Measurements from ENCODE around the gene LDLRAD1. TPM values are rescaled to one million over a fixed set of nuclear protein-coding genes. Genes with fewer than 3 reads are reported as not detected.

LDLRAD1 gene
- total and polyA plus RNA-seq, 2 experiments from 2014 or later: not detected

DNA sequence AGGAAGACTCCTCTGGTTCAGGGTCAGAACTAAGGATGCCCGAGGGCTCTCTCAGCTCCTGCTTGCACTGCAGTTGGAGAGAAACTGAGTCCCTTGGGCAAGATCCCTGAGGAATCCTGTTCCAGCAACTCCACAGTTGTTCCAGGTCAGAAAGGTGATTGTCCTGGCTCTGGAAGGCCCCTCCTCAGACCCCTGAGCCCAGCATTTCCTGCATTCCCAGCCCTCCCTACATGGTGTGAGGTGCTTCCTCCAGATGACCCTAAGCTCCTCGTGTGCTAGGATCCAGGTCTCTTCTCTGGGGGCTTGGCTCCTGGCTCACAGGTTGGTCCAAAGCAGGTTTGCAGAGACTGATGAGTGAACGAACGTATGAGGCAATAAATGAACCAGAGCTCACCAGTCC lies 11.5 kb downstream of the LDLRAD1 start:
- Mint-ChIP-seq H3K36me3 (ENCODE audit: low read depth) (no peaks in the 10 kb centered on the region), H3K27me3 (ENCODE audit: insufficient read depth, low read depth, poor library complexity) (peaks cover 3% of the 10 kb centered on the region), H3K27ac (no peak overlapping the region), H3K4me3 (no peak overlapping the region), H3K4me1 (no peaks in the 10 kb centered on the region), H3K9me3 (peaks cover 14% of the 10 kb centered on the region)
- Histone ChIP-seq H3K4me2 (no peak overlapping the region), H3K36me3 (ENCODE audit: insufficient read depth) (no peaks in the 10 kb centered on the region), H4K20me1 (replicated peaks; ENCODE audit: insufficient read depth) (no peaks in the 10 kb centered on the region), H2AFZ (no peak overlapping the region), H3K79me2 (replicated peaks; ENCODE audit: insufficient read depth) (no peaks in the 10 kb centered on the region), H3K4me3 (no peak overlapping the region), H3K9me2 (ENCODE audit: insufficient read depth) (no peaks in the 10 kb centered on the region; the same call in 1 of the 2 replicates), H3K27ac (ENCODE audit: low read depth) (no peak overlapping the region), H3K27me3 (ENCODE audit: insufficient read depth) (no peaks in the 10 kb centered on the region), H3F3A (replicated peaks; ENCODE audit: low read depth) (no peaks in the 10 kb centered on the region), H3K4me1 (ENCODE audit: insufficient read depth) (no peaks in the 10 kb centered on the region)
- no peak for DNase-seq (ENCODE audit: low spot score)
- no peak for ATAC-seq
- TF ChIP-seq, protein P1, sequence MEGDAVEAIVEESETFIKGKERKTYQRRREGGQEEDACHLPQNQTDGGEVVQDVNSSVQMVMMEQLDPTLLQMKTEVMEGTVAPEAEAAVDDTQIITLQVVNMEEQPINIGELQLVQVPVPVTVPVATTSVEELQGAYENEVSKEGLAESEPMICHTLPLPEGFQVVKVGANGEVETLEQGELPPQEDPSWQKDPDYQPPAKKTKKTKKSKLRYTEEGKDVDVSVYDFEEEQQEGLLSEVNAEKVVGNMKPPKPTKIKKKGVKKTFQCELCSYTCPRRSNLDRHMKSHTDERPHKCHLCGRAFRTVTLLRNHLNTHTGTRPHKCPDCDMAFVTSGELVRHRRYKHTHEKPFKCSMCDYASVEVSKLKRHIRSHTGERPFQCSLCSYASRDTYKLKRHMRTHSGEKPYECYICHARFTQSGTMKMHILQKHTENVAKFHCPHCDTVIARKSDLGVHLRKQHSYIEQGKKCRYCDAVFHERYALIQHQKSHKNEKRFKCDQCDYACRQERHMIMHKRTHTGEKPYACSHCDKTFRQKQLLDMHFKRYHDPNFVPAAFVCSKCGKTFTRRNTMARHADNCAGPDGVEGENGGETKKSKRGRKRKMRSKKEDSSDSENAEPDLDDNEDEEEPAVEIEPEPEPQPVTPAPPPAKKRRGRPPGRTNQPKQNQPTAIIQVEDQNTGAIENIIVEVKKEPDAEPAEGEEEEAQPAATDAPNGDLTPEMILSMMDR (conservative IDR thresholded peaks at IDR 0.05; ENCODE audit: low read depth in 2 of 2): no peak
- TF ChIP-seq EZH2 (IDR thresholded peaks at IDR 0.05; ENCODE audit: low read depth, unreplicated experiment): no peak
- TF ChIP-seq, protein P2, sequence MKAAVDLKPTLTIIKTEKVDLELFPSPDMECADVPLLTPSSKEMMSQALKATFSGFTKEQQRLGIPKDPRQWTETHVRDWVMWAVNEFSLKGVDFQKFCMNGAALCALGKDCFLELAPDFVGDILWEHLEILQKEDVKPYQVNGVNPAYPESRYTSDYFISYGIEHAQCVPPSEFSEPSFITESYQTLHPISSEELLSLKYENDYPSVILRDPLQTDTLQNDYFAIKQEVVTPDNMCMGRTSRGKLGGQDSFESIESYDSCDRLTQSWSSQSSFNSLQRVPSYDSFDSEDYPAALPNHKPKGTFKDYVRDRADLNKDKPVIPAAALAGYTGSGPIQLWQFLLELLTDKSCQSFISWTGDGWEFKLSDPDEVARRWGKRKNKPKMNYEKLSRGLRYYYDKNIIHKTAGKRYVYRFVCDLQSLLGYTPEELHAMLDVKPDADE (IDR thresholded peaks at IDR 0.05): no peak
- TF ChIP-seq ZNF331 (CRISPR knock-in tag; IDR thresholded peaks at IDR 0.05; ENCODE audit: low read depth): no peak
- TF ChIP-seq, protein P3, sequence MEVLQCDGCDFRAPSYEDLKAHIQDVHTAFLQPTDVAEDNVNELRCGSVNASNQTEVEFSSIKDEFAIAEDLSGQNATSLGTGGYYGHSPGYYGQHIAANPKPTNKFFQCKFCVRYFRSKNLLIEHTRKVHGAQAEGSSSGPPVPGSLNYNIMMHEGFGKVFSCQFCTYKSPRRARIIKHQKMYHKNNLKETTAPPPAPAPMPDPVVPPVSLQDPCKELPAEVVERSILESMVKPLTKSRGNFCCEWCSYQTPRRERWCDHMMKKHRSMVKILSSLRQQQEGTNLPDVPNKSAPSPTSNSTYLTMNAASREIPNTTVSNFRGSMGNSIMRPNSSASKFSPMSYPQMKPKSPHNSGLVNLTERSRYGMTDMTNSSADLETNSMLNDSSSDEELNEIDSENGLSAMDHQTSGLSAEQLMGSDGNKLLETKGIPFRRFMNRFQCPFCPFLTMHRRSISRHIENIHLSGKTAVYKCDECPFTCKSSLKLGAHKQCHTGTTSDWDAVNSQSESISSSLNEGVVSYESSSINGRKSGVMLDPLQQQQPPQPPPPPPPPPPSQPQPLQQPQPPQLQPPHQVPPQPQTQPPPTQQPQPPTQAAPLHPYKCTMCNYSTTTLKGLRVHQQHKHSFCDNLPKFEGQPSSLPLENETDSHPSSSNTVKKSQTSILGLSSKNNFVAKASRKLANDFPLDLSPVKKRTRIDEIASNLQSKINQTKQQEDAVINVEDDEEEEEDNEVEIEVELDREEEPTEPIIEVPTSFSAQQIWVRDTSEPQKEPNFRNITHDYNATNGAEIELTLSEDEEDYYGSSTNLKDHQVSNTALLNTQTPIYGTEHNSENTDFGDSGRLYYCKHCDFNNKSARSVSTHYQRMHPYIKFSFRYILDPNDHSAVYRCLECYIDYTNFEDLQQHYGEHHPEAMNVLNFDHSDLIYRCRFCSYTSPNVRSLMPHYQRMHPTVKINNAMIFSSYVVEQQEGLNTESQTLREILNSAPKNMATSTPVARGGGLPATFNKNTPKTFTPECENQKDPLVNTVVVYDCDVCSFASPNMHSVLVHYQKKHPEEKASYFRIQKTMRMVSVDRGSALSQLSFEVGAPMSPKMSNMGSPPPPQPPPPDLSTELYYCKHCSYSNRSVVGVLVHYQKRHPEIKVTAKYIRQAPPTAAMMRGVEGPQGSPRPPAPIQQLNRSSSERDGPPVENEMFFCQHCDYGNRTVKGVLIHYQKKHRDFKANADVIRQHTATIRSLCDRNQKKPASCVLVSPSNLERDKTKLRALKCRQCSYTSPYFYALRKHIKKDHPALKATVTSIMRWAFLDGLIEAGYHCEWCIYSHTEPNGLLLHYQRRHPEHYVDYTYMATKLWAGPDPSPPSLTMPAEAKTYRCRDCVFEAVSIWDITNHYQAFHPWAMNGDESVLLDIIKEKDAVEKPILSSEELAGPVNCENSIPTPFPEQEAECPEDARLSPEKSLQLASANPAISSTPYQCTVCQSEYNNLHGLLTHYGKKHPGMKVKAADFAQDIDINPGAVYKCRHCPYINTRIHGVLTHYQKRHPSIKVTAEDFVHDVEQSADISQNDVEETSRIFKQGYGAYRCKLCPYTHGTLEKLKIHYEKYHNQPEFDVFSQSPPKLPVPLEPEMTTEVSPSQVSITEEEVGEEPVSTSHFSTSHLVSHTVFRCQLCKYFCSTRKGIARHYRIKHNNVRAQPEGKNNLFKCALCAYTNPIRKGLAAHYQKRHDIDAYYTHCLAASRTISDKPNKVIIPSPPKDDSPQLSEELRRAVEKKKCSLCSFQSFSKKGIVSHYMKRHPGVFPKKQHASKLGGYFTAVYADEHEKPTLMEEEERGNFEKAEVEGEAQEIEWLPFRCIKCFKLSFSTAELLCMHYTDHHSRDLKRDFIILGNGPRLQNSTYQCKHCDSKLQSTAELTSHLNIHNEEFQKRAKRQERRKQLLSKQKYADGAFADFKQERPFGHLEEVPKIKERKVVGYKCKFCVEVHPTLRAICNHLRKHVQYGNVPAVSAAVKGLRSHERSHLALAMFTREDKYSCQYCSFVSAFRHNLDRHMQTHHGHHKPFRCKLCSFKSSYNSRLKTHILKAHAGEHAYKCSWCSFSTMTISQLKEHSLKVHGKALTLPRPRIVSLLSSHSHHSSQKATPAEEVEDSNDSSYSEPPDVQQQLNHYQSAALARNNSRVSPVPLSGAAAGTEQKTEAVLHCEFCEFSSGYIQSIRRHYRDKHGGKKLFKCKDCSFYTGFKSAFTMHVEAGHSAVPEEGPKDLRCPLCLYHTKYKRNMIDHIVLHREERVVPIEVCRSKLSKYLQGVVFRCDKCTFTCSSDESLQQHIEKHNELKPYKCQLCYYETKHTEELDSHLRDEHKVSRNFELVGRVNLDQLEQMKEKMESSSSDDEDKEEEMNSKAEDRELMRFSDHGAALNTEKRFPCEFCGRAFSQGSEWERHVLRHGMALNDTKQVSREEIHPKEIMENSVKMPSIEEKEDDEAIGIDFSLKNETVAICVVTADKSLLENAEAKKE (CRISPR knock-in tag; IDR thresholded peaks at IDR 0.05): no peak
- TF ChIP-seq STAT1 (IDR thresholded peaks at IDR 0.05; ENCODE audit: unreplicated experiment): no peak
- TF ChIP-seq JUNB (IDR thresholded peaks at IDR 0.05; ENCODE audit: unreplicated experiment): no peak
- TF ChIP-seq ZNF114 (CRISPR knock-in tag; IDR thresholded peaks at IDR 0.05): no peak
- TF ChIP-seq NANOG (IDR thresholded peaks at IDR 0.05; ENCODE audit: borderline replicate concordance): no peak
- TF ChIP-seq EZH2phosphoT487 (IDR thresholded peaks at IDR 0.05; ENCODE audit: unreplicated experiment): no peak
- no peak for TF ChIP-seq POLR2AphosphoS5 (IDR thresholded peaks at IDR 0.05; ENCODE audit: low read depth)
- TF ChIP-seq, protein P4, sequence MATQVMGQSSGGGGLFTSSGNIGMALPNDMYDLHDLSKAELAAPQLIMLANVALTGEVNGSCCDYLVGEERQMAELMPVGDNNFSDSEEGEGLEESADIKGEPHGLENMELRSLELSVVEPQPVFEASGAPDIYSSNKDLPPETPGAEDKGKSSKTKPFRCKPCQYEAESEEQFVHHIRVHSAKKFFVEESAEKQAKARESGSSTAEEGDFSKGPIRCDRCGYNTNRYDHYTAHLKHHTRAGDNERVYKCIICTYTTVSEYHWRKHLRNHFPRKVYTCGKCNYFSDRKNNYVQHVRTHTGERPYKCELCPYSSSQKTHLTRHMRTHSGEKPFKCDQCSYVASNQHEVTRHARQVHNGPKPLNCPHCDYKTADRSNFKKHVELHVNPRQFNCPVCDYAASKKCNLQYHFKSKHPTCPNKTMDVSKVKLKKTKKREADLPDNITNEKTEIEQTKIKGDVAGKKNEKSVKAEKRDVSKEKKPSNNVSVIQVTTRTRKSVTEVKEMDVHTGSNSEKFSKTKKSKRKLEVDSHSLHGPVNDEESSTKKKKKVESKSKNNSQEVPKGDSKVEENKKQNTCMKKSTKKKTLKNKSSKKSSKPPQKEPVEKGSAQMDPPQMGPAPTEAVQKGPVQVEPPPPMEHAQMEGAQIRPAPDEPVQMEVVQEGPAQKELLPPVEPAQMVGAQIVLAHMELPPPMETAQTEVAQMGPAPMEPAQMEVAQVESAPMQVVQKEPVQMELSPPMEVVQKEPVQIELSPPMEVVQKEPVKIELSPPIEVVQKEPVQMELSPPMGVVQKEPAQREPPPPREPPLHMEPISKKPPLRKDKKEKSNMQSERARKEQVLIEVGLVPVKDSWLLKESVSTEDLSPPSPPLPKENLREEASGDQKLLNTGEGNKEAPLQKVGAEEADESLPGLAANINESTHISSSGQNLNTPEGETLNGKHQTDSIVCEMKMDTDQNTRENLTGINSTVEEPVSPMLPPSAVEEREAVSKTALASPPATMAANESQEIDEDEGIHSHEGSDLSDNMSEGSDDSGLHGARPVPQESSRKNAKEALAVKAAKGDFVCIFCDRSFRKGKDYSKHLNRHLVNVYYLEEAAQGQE (IDR thresholded peaks at IDR 0.05; ENCODE audit: unreplicated experiment): no peak
- no peak for TF ChIP-seq CREB1 (CRISPR knock-in tag; IDR thresholded peaks at IDR 0.05; ENCODE audit: low read depth)
